ENCODE results near the gene AIF1.

AIF1 gene

DNA sequence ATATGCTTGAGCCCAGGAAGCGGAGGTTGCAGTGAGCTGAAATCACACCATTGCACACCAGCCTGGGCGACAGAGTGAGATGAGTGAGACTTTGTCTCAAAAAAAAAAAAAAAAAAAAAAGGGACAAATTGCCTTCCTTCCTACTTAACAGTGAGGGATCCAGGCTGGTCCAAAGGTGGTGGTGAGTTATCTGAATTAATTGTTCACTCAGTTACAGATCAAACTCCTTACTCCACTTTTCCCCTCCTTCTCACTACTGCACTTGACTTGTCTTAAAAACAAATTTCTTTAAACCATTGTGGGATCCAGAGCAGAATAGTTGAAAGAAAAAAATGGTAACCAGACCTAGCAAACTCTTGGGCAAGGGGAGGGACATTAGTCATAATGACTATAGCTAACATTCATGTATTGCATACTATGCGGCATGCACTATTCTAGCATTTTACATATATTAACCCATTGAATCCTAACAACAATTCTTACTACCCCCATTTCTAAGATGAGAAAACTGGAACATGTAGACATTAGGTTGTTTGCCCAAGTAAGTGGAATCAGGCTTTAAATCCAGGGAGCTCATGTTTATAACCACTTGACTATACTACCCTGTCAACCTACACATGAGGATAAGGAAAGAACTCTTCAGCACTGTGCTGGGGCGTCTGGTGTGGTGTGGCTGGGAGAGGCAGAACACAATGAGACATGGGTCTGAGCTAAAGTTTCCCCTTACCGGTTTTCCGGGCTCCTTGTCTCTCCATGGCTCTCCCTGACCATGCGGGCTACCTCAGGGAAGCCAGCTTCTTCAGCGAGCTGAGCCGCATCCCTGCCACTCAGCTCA is 48.3 kb downstream of the AIF1 start:
- Histone ChIP-seq H3K4me2 (ENCODE audit: low read depth, low read length, poor library complexity, severe bottlenecking) (peak overlapping the region; percentile 81), H3K27me3 (ENCODE audit: low read length) (no peaks in the 10 kb centered on the region), H3K27ac (ENCODE audit: low read depth, low read length) (peak overlapping the region; percentile 95), H3F3A (ENCODE audit: insufficient read depth) (peaks cover 28% of the 10 kb centered on the region), H3K79me2 (ENCODE audit: insufficient read depth, low read length) (peaks cover 65% of the 10 kb centered on the region), H2AFZ (ENCODE audit: low read depth, low read length, severe bottlenecking) (no peak overlapping the region), H3K4me3 (ENCODE audit: insufficient read depth, low read length, poor library complexity, severe bottlenecking) (peak overlapping the region; percentile 68), H3K9me3 (ENCODE audit: insufficient read depth, low read length) (no peaks in the 10 kb centered on the region), H3K36me3 (ENCODE audit: low read length) (peaks cover 12% of the 10 kb centered on the region), H3K9ac (ENCODE audit: low read length) (peak overlapping the region; percentile 82), H3K9me2 (replicated peaks; ENCODE audit: insufficient read depth, low read length) (no peaks in the 10 kb centered on the region), H4K20me1 (ENCODE audit: low read depth, low read length) (no peaks in the 10 kb centered on the region; the same call in 1 of the 2 replicates)
- no peak for TF ChIP-seq EZH2phosphoT487 (conservative IDR thresholded peaks at IDR 0.05; ENCODE audit: low read length)
- TF ChIP-seq, protein P1, sequence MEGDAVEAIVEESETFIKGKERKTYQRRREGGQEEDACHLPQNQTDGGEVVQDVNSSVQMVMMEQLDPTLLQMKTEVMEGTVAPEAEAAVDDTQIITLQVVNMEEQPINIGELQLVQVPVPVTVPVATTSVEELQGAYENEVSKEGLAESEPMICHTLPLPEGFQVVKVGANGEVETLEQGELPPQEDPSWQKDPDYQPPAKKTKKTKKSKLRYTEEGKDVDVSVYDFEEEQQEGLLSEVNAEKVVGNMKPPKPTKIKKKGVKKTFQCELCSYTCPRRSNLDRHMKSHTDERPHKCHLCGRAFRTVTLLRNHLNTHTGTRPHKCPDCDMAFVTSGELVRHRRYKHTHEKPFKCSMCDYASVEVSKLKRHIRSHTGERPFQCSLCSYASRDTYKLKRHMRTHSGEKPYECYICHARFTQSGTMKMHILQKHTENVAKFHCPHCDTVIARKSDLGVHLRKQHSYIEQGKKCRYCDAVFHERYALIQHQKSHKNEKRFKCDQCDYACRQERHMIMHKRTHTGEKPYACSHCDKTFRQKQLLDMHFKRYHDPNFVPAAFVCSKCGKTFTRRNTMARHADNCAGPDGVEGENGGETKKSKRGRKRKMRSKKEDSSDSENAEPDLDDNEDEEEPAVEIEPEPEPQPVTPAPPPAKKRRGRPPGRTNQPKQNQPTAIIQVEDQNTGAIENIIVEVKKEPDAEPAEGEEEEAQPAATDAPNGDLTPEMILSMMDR (IDR thresholded peaks at IDR 0.05; ENCODE audit: insufficient read depth, low read length, poor library complexity, severe bottlenecking), result no peak

DNA sequence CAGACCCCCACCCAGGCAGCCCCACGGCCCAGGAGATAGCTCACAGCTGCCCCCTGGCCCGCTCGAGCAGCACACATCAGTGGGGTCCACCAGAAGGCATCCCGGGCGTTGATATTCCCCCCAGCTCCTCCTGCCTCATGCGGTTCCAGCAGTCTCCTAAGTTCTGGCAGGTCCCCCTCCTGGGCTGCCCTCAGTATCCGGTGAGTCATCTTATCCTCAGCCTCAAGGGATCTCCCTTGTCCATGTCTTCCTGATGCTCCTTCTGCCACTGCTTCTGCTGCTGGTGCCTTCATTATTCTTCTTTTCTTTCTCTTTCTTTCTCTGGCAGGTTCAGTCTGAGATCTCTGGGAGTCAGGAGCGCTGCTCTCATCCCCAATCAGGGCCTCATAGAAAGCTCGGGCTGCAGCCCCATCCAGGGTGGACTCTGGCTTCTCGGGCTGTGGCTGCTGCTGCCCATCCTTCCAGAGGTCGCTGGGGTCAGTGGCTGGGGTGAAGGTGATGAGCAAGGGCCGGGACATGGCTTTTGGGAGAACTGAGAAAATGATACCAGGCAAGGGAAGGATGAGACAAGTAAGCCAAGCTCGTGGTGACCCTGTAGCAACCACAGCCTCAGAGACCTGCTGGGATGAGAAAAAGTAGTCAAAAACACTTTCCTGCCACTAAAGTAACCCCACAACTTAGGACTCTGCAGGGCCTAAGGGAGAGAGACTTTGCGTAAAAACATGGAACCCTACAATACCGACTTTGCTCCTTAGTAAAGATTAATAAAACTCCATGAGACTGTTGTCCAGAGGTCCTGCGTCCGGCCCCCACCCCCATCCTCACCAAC is 49.1 kb downstream of the AIF1 start:
- peak overlapping the region; percentile 95 for H3K27ac ChIP-seq (ENCODE audit: low read depth, low read length)
- peak overlapping the region; percentile 68 for H3K4me3 ChIP-seq (ENCODE audit: insufficient read depth, low read length, poor library complexity, severe bottlenecking)
- peak overlapping the region; percentile 81 for H3K4me2 ChIP-seq (ENCODE audit: low read depth, low read length, poor library complexity, severe bottlenecking)
- H4K20me1 ChIP-seq (ENCODE audit: low read depth, low read length), result no peaks in the 10 kb centered on the region; the same call in 1 of the 2 replicates
- H3K9me2 ChIP-seq (replicated peaks; ENCODE audit: insufficient read depth, low read length), result no peaks in the 10 kb centered on the region
- TF ChIP-seq, protein P1 (IDR thresholded peaks at IDR 0.05; ENCODE audit: insufficient read depth, low read length, poor library complexity, severe bottlenecking), result peak; percentile 43
- TF ChIP-seq EZH2phosphoT487 (conservative IDR thresholded peaks at IDR 0.05; ENCODE audit: low read length), result no peak
- H3F3A ChIP-seq (ENCODE audit: insufficient read depth), result peaks cover 28% of the 10 kb centered on the region
- peaks cover 59% of the 10 kb centered on the region for H3K79me2 ChIP-seq (ENCODE audit: insufficient read depth, low read length)
- no peaks in the 10 kb centered on the region for H3K27me3 ChIP-seq (ENCODE audit: low read length)
- H3K9ac ChIP-seq (ENCODE audit: low read length), result peak overlapping the region; percentile 82
- H3K36me3 ChIP-seq (ENCODE audit: low read length), result peaks cover 18% of the 10 kb centered on the region
- peak overlapping the region; percentile 0 for H2AFZ ChIP-seq (ENCODE audit: low read depth, low read length, severe bottlenecking)
- H3K9me3 ChIP-seq (ENCODE audit: insufficient read depth, low read length), result no peaks in the 10 kb centered on the region

DNA sequence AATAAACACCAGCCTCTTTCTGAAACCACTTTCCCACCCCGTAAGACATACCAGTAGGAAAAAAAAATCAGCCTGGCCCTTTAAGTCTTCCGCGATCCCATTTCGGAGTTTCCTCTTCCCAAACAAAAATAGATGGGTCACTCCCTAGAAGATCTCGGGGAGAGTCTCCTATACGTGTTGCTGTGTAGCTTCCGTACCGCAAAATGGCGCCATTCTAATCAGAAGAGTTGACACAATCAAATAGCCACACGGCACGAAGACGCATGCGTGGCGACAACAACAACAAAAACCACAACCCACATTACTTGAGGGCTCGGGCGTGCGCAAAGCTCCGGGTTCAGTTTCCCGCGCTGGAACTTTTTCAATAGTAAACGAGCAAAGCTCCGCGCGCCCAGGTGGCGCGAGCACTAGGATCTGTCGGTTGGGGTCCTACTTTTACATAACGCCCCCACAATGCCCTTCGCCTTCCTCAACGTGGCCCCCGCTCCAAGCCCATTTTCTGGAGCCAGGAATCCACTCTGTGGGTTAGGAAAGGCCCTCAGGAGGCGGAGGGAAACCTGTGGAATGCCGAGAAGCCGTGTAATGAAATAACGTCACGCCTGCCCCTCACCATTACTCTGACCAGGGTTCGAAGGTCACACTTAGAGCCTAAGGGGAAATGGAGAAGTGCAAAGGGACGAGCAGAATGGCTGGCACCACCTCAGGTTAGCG is 49.9 kb downstream of the AIF1 start, which contains the start of gene GPANK1:
TSS of gene GPANK1 (minus strand) at position 208 of the 711 bp plus-strand sequence. CDS start 519 bp downstream, outside the sequence.
- Histone ChIP-seq H3K9ac (ENCODE audit: low read length) (peak within 1 kb of the TSS; percentile 82), H3K27ac (ENCODE audit: low read depth, low read length) (peak within 1 kb of the TSS; percentile 95), H3K4me3 (ENCODE audit: insufficient read depth, low read length, poor library complexity, severe bottlenecking) (peak within 1 kb of the TSS; percentile 83), H2AFZ (ENCODE audit: low read depth, low read length, severe bottlenecking) (peak within 1 kb of the TSS; percentile 0), H3F3A (ENCODE audit: insufficient read depth) (peaks cover 28% of the 10 kb centered on the region), H3K27me3 (ENCODE audit: low read length) (no peaks in the 10 kb centered on the region), H3K4me2 (ENCODE audit: low read depth, low read length, poor library complexity, severe bottlenecking) (peak within 1 kb of the TSS; percentile 81), H3K79me2 (ENCODE audit: insufficient read depth, low read length) (peaks cover 51% of the 10 kb centered on the region), H3K9me3 (ENCODE audit: insufficient read depth, low read length) (no peaks in the 10 kb centered on the region), H4K20me1 (ENCODE audit: low read depth, low read length) (no peaks in the 10 kb centered on the region; the same call in 1 of the 2 replicates), H3K36me3 (ENCODE audit: low read length) (peaks cover 23% of the 10 kb centered on the region), H3K9me2 (replicated peaks; ENCODE audit: insufficient read depth, low read length) (no peaks in the 10 kb centered on the region)
- TF ChIP-seq, protein P1 (IDR thresholded peaks at IDR 0.05; ENCODE audit: insufficient read depth, low read length, poor library complexity, severe bottlenecking), result no peak
- no peak for TF ChIP-seq EZH2phosphoT487 (conservative IDR thresholded peaks at IDR 0.05; ENCODE audit: low read length)

Data from SU-DHL-6 (cell line).